OCI-LY1 (cell line): Measurements from ENCODE around the gene MFNG.

Experiments
- H2AFZ ChIP-seq: fragments of 200-600 bp; sonication (generic), shearing (Covaris generic); 2 replicates; pipeline ENCODE4 v1.6.0; 2014; ENCODE audit warnings: antibody characterized with exemption, mild to moderate bottlenecking, low read length
- H3F3A ChIP-seq: fragments of 200-600 bp; sonication (generic), shearing (Covaris generic); 2 replicates; pipeline ENCODE4 v1.6.0; 2014; ENCODE audit warnings: mild to moderate bottlenecking, antibody characterized with exemption, low read length, moderate library complexity; ENCODE audit not compliant: insufficient read depth
- H3K27ac ChIP-seq: fragments of 200-600 bp; sonication (generic); 2 replicates; pipeline ENCODE4 v1.5.1; 2014; ENCODE audit warnings: low read length, mixed run types, mild to moderate bottlenecking, low read depth; ENCODE audit not compliant: poor library complexity, severe bottlenecking
- H3K27me3 ChIP-seq: fragments of 200-600 bp; sonication (generic); 2 replicates; pipeline ENCODE4 v1.6.0; 2014; ENCODE audit warnings: antibody characterized with exemption, mild to moderate bottlenecking, low read length, moderate library complexity; ENCODE audit not compliant: insufficient read depth
- H3K36me3 ChIP-seq: fragments of 200-600 bp; sonication (generic); 2 replicates; pipeline ENCODE4 v1.6.1; 2014; ENCODE audit warnings: mild to moderate bottlenecking, antibody characterized with exemption, low read length, moderate library complexity, mixed read lengths; ENCODE audit not compliant: insufficient read depth
- H3K4me1 ChIP-seq: fragments of 200-600 bp; sonication (generic); 2 replicates; pipeline ENCODE4 v1.5.1; 2014; ENCODE audit warnings: mild to moderate bottlenecking, low read length, moderate library complexity; ENCODE audit not compliant: insufficient read depth, severe bottlenecking
- H3K4me2 ChIP-seq: fragments of 200-600 bp; sonication (generic), shearing (Covaris generic); 2 replicates; pipeline ENCODE4 v1.6.1; 2014; ENCODE audit warnings: low read length
- H3K4me3 ChIP-seq: fragments of 200-600 bp; sonication (generic); 2 replicates; pipeline ENCODE4 v1.5.1; 2014; ENCODE audit warnings: low read length, low read depth, mild to moderate bottlenecking, mixed read lengths; ENCODE audit not compliant: poor library complexity, severe bottlenecking
- H3K79me2 ChIP-seq: fragments of 200-600 bp; shearing (Covaris generic); 2 replicates; pipeline ENCODE4 v1.6.1; 2016; ENCODE audit warnings: mixed run types, low read length, mixed read lengths; ENCODE audit not compliant: insufficient read depth
- H3K9ac ChIP-seq: fragments of 200-600 bp; sonication (generic), shearing (Covaris generic); 2 replicates; pipeline ENCODE4 v1.6.1; 2014; ENCODE audit warnings: mild to moderate bottlenecking, low read length, mixed read lengths
- H3K9me2 ChIP-seq: fragments of 200-600 bp; sonication (generic), shearing (Covaris generic); 2 replicates; pipeline ENCODE4 v1.6.1; 2014; ENCODE audit warnings: low read depth, mild to moderate bottlenecking, low read length, mixed read lengths
- H3K9me3 ChIP-seq: fragments of 200-600 bp; shearing (Covaris generic); 2 replicates; pipeline ENCODE4 v1.6.1; 2014; ENCODE audit warnings: low read length, mixed read lengths
- H4K20me1 ChIP-seq: fragments of 200-600 bp; sonication (generic), shearing (Covaris generic); 2 replicates; pipeline ENCODE4 v1.6.0; 2016; ENCODE audit warnings: mild to moderate bottlenecking, low read length; ENCODE audit not compliant: insufficient read depth
- EZH2 ChIP-seq: fragments of 200-600 bp; sonication (generic), shearing (Covaris generic); IDR thresholded peaks from 2 replicates; pipeline ENCODE4 v1.8.0; 2017; ENCODE audit warnings: borderline replicate concordance, mixed run types, mild to moderate bottlenecking, antibody characterized with exemption, low read length, moderate library complexity, mixed read lengths
- TF ChIP-seq, protein P1 (sequence below): fragments of 200-600 bp; sonication (generic), shearing (Covaris generic); IDR thresholded peaks from 2 replicates; pipeline ENCODE4 v1.5.1; 2017; ENCODE audit warnings: mild to moderate bottlenecking, antibody characterized with exemption, low read length, moderate library complexity, mixed read lengths

MFNG gene

GRCh38 chr22:37451218-37451617, 35.0 kb downstream of the MFNG start:
- no peaks in the 10 kb centered on the region for H3K4me1 ChIP-seq
- no peaks in the 10 kb centered on the region for H4K20me1 ChIP-seq
- H3K4me2 ChIP-seq: no peak overlapping the region
- H3K27me3 ChIP-seq: peaks cover 9% of the 10 kb centered on the region
- H2AFZ ChIP-seq: no peak overlapping the region
- peaks cover 5% of the 10 kb centered on the region; the same call in 1 of the 2 replicates for H3K9me3 ChIP-seq
- no peak overlapping the region for H3K4me3 ChIP-seq
- H3K9ac ChIP-seq: no peak overlapping the region
- H3F3A ChIP-seq: no peaks in the 10 kb centered on the region
- TF ChIP-seq EZH2: no peak
- TF ChIP-seq, protein P1, sequence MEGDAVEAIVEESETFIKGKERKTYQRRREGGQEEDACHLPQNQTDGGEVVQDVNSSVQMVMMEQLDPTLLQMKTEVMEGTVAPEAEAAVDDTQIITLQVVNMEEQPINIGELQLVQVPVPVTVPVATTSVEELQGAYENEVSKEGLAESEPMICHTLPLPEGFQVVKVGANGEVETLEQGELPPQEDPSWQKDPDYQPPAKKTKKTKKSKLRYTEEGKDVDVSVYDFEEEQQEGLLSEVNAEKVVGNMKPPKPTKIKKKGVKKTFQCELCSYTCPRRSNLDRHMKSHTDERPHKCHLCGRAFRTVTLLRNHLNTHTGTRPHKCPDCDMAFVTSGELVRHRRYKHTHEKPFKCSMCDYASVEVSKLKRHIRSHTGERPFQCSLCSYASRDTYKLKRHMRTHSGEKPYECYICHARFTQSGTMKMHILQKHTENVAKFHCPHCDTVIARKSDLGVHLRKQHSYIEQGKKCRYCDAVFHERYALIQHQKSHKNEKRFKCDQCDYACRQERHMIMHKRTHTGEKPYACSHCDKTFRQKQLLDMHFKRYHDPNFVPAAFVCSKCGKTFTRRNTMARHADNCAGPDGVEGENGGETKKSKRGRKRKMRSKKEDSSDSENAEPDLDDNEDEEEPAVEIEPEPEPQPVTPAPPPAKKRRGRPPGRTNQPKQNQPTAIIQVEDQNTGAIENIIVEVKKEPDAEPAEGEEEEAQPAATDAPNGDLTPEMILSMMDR: no peak
- H3K27ac ChIP-seq: no peak overlapping the region
- H3K36me3 ChIP-seq: no peaks in the 10 kb centered on the region; the same call in 1 of the 2 replicates
- H3K79me2 ChIP-seq: no peaks in the 10 kb centered on the region
- H3K9me2 ChIP-seq: no peaks in the 10 kb centered on the region

DNA sequence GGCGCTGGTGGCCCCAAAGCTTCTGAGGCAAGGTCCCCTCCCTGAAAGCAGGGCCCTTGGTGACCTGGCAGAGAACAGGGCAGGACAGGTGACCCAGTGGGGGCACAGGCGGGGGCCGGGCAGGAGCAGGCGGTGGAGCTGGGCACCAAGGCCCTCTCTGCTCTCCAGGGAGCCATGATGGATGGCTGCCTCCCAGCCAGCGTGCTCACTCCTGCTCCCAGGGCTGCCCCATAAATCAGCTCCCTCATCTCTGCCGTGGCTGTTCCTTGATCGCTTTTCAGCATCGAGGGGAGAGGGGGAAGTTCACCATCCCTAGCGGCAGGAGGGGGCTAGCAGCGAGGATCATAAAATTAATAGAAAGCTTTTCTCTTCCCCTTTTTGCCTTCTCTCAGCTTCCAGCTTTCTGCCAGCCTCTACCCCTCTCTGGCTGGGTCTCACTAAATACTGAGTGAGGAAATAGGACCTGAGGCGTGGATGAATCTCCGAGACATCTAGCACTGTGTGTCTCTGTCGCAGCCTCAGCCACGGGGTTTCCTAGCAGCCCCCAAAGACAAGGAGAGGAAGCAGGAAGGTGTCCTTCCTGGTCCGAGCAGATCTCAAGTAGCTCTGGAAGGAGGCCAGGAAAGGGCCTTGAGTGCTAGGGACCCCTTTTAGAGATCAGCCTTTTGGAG, 36.7 kb downstream of the MFNG start:
- H3K27ac ChIP-seq: no peak overlapping the region
- no peaks in the 10 kb centered on the region; the same call in 1 of the 2 replicates for H3K36me3 ChIP-seq
- H4K20me1 ChIP-seq: no peaks in the 10 kb centered on the region
- H3K4me1 ChIP-seq: no peaks in the 10 kb centered on the region
- TF ChIP-seq, protein P1: no peak
- TF ChIP-seq EZH2: no peak
- peaks cover 9% of the 10 kb centered on the region for H3K27me3 ChIP-seq
- H3K79me2 ChIP-seq: no peaks in the 10 kb centered on the region
- no peaks in the 10 kb centered on the region for H3K9me2 ChIP-seq
- H3K4me3 ChIP-seq: no peak overlapping the region
- H3F3A ChIP-seq: no peaks in the 10 kb centered on the region
- no peak overlapping the region for H3K4me2 ChIP-seq
- H3K9ac ChIP-seq: no peak overlapping the region
- H3K9me3 ChIP-seq: peaks cover 5% of the 10 kb centered on the region; the same call in 1 of the 2 replicates
- H2AFZ ChIP-seq: no peak overlapping the region

- H2AFZ ChIP-seq: no peak overlapping the region
- TF ChIP-seq EZH2: no peak
- TF ChIP-seq, protein P1: no peak
- H3K9me3 ChIP-seq: peaks cover 5% of the 10 kb centered on the region; the same call in 1 of the 2 replicates
- no peaks in the 10 kb centered on the region; the same call in 1 of the 2 replicates for H3K36me3 ChIP-seq
- no peak overlapping the region for H3K9ac ChIP-seq
- no peak overlapping the region for H3K27ac ChIP-seq
- no peak overlapping the region for H3K4me2 ChIP-seq
- H3K4me3 ChIP-seq: no peak overlapping the region
- no peaks in the 10 kb centered on the region for H3F3A ChIP-seq
- H4K20me1 ChIP-seq: no peaks in the 10 kb centered on the region
- H3K27me3 ChIP-seq: peaks cover 9% of the 10 kb centered on the region
- H3K79me2 ChIP-seq: no peaks in the 10 kb centered on the region
- H3K4me1 ChIP-seq: no peaks in the 10 kb centered on the region
- no peaks in the 10 kb centered on the region for H3K9me2 ChIP-seq
Measured at GRCh38 chr22:37448516-37449127, 37.6 kb downstream of the MFNG start.
